Femur (tissue), 1 donor: ENCODE results near the gene ARHGEF19.
"Not testable (repeated sequence)": the region's sequence is repeated elsewhere in the genome, so short reads cannot be mapped to it uniquely, and the experiment has no call there.

Source experiments
- DNase-seq: peaks from one replicate; pipeline ENCODE4 v3.0.0-alpha.2; 2017

The ARHGEF19 gene

GRCh38 chr1:16243936-16244649 lies 31.6 kb upstream of the ARHGEF19 start:
- DNase-seq = peak; percentile 86

GRCh38 chr1:16243215-16243610 lies 30.8 kb upstream of the ARHGEF19 start:
- DNase-seq = no peak

- DNase-seq = no peak
Measured at GRCh38 chr1:16242556-16243214, 30.2 kb upstream of the ARHGEF19 start.

GRCh38 chr1:16241221-16241708 lies 28.8 kb upstream of the ARHGEF19 start:
- DNase-seq = no peak

GRCh38 chr1:16239972-16240491 lies 27.6 kb upstream of the ARHGEF19 start:
- no peak for DNase-seq

GRCh38 chr1:16237343-16237830 lies 24.9 kb upstream of the ARHGEF19 start:
- no peak for DNase-seq

- peak; percentile 97 for DNase-seq
Measured at GRCh38 chr1:16236511-16237342, 24.3 kb upstream of the ARHGEF19 start, which contains the start of gene CPLANE2. Gene CPLANE2, minus strand, starts transcription at chr1:16237183. Its CDS starts 441 bp downstream, at chr1:16236742.

- no peak for DNase-seq
Measured at GRCh38 chr1:16235944-16236510, 23.6 kb upstream of the ARHGEF19 start.

- DNase-seq = no peak
Measured at GRCh38 chr1:16235347-16235746, 22.9 kb upstream of the ARHGEF19 start.

- no peak for DNase-seq
Measured at GRCh38 chr1:16233431-16233830, 21.0 kb upstream of the ARHGEF19 start.

- no peak for DNase-seq
Measured at GRCh38 chr1:16232316-16232710, 19.9 kb upstream of the ARHGEF19 start.

GRCh38 chr1:16231331-16232315 lies 19.2 kb upstream of the ARHGEF19 start:
- no peak for DNase-seq

- DNase-seq = no peak
Measured at GRCh38 chr1:16230744-16231143, 18.3 kb upstream of the ARHGEF19 start.

GRCh38 chr1:16229976-16230740 lies 17.7 kb upstream of the ARHGEF19 start:
- DNase-seq = no peak

- DNase-seq = no peak
Measured at GRCh38 chr1:16226490-16227179, 14.2 kb upstream of the ARHGEF19 start.

GRCh38 chr1:16226129-16226489 lies 13.7 kb upstream of the ARHGEF19 start:
- no peak for DNase-seq

GRCh38 chr1:16224472-16224871 lies 12.0 kb upstream of the ARHGEF19 start:
- no peak for DNase-seq

- not testable (repeated sequence) for DNase-seq
Measured at GRCh38 chr1:16222716-16223115, 10.3 kb upstream of the ARHGEF19 start.

GRCh38 chr1:16221499-16221898 lies 9.0 kb upstream of the ARHGEF19 start:
- DNase-seq = no peak

GRCh38 chr1:16219968-16220500 lies 7.6 kb upstream of the ARHGEF19 start:
- DNase-seq = no peak
